ENCODE results near the gene DNAH9.

GRCh38 chr17:11997147-11997971, 399.1 kb downstream of the DNAH9 start, which contains the start of gene ZNF18:
- TF ChIP-seq CTCF (IDR thresholded peaks at IDR 0.05; ENCODE audit: poor library complexity, severe bottlenecking) (peak; percentile 37), POLR2AphosphoS5 (IDR thresholded peaks at IDR 0.05) (peak; percentile 99), EP300 (conservative IDR thresholded peaks at IDR 0.05; ENCODE audit: poor library complexity, severe bottlenecking) (peak; percentile 84), TAF1 (IDR thresholded peaks at IDR 0.05; ENCODE audit: low read depth) (peak; percentile 87), EZH2 (IDR thresholded peaks at IDR 0.05; ENCODE audit: borderline replicate concordance, insufficient read depth, low read length, poor library complexity, severe bottlenecking) (no peak), REST (IDR thresholded peaks at IDR 0.05; ENCODE audit: borderline replicate concordance) (peak; percentile 14)

All from neural cell (in vitro differentiated cells).